NB4 (cell line): ENCODE results near the gene NUP85.
"Not testable (repeated sequence)": the region's sequence is repeated elsewhere in the genome, so short reads cannot be mapped to it uniquely, and the experiment has no call there.

Experiments used
- DNase-seq: peaks from one replicate; pipeline ENCODE4 v3.0.0; 2010; ENCODE audit warnings: low read depth
- H3K4me3 ChIP-seq: one replicate; pipeline ENCODE4 v1.5.1; 2011; ENCODE audit warnings: mild to moderate bottlenecking, low read depth, low read length, moderate library complexity
- CTCF ChIP-seq: IDR thresholded peaks from one replicate; pipeline ENCODE4 v1.5.1; 2012; ENCODE audit warnings: low read depth, low read length
- MAX ChIP-seq: IDR thresholded peaks from 2 replicates; pipeline ENCODE4 v1.6.1; 2011; ENCODE audit warnings: low read depth, low read length
- MYC ChIP-seq: IDR thresholded peaks from 2 replicates; pipeline ENCODE4 v1.6.1; 2011; ENCODE audit warnings: low read depth, low read length
- POLR2A ChIP-seq: IDR thresholded peaks from 2 replicates; pipeline ENCODE4 v1.6.1; 2011; ENCODE audit warnings: mild to moderate bottlenecking; ENCODE audit not compliant: insufficient read length; ENCODE audit errors: extremely low read depth

Gene NUP85

GRCh38 chr17:75270966-75271232, 65.4 kb downstream of the NUP85 start, which contains the start of gene MIF4GD:
Gene MIF4GD (minus strand): TSS chr17:75271231. CDS start chr17:75270195, 1,036 bp downstream.
- H3K4me3 ChIP-seq: peak within 1 kb of the TSS; percentile 76
- TF ChIP-seq POLR2A (peak; percentile 52), MAX (no peak)
- DNase-seq: no peak

GRCh38 chr17:75271233-75271954, 65.9 kb downstream of the NUP85 start:
- peak; percentile 87 for DNase-seq
- TF ChIP-seq MYC (peak; percentile 53; the same call in 1 of the 2 replicates), CTCF (peak; percentile 27), POLR2A (peak; percentile 60), MAX (peak; percentile 12; the same call in 1 of the 2 replicates)
- peak overlapping the region; percentile 66 for H3K4me3 ChIP-seq

GRCh38 chr17:75271955-75272847, 66.7 kb downstream of the NUP85 start:
- no peak for TF ChIP-seq POLR2A
- TF ChIP-seq MAX: no peak
- peak; percentile 17 for TF ChIP-seq CTCF
- DNase-seq: peak; percentile 56

GRCh38 chr17:75272848-75273184, 67.3 kb downstream of the NUP85 start:
- no peak overlapping the region for H3K4me3 ChIP-seq
- no peak for DNase-seq
- TF ChIP-seq MAX: no peak

More at GRCh38 chr17:75271955-75272847, 66.7 kb downstream of the NUP85 start:
- peak overlapping the region; percentile 66 for H3K4me3 ChIP-seq

- H3K4me3 ChIP-seq: no peak overlapping the region
- TF ChIP-seq POLR2A: no peak
- no peak for TF ChIP-seq CTCF
- no peak for TF ChIP-seq MYC
- no peak for TF ChIP-seq MAX
- DNase-seq: peak; percentile 35
Observed at GRCh38 chr17:75273977-75274708, 68.7 kb downstream of the NUP85 start.

- TF ChIP-seq MYC (no peak), CTCF (no peak), POLR2A (no peak), MAX (no peak)
Observed at GRCh38 chr17:75277664-75278071, 72.2 kb downstream of the NUP85 start.

GRCh38 chr17:75280189-75280588, 74.7 kb downstream of the NUP85 start:
- DNase-seq, H3K4me3 ChIP-seq: not testable (repeated sequence)

More at GRCh38 chr17:75277664-75278071, 72.2 kb downstream of the NUP85 start:
- H3K4me3 ChIP-seq: no peak overlapping the region
- no peak for DNase-seq
